A549 (cell line): ENCODE measurements around the gene FAM174C. TPM values are rescaled to one million over a fixed set of nuclear protein-coding genes. Genes with fewer than 3 reads are reported as not detected.

ENCODE experiments used
- ATAC-seq, 2 experiments: fragments of 200-7000 bp in 1 of 2; fragments of >200 bp in 1 of 2; cut with Nextera tagmentation in 1 of 2; cut with Tn5 transposase in 1 of 2; 3 replicates each; pipeline versions ENCODE4 v1.8.0 to v1.9.1; 2018 to 2020; ENCODE audit warnings: mild to moderate bottlenecking in 1 of 2, moderate library complexity in 1 of 2
- CTCF ChIA-PET: fragments of 300-600 bp; sonication (Branson Sonifier 250); formaldehyde crosslinking; extraction: SDS; loops from one replicate; lab custom pipeline; 2021; ENCODE audit warnings: antibody characterized with exemption, inconsistent platforms; lab: Yijun Ruan, JAX
- POLR2A ChIA-PET: fragments of 350-600 bp; formaldehyde crosslinking; extraction: SDS; loops from one replicate; lab custom pipeline; 2021; ENCODE audit warnings: antibody characterized with exemption, inconsistent platforms; lab: Yijun Ruan, JAX
- DNase-seq, 2 experiments: peaks; one replicate each; pipeline versions ENCODE4 v3.0.0 to v3.0.0-alpha.2; 2011 to 2016; ENCODE audit warnings: low read depth in 1 of 2, low spot score in 1 of 2
- FAIRE-seq: peaks from 2 replicates; lab custom pipeline; 2011; peaks lifted over from hg19 to GRCh38; lab: Jason Lieb, UNC
- H3K27ac ChIP-seq, 2 experiments: fragments of >200 bp; sonication (Bioruptor Twin); formaldehyde crosslinking; 3 replicates each; pipeline ENCODE4 v1.5.1; 2016 to 2017
- H3K4me1 ChIP-seq: fragments of >200 bp; sonication (Bioruptor Twin); formaldehyde crosslinking; 3 replicates; pipeline ENCODE4 v1.6.1; 2016
- H3K4me2 ChIP-seq: fragments of >200 bp; sonication (Bioruptor Twin); formaldehyde crosslinking; 3 replicates; pipeline ENCODE4 v1.6.1; 2016
- H3K4me3 ChIP-seq: fragments of >200 bp; sonication (Bioruptor Twin); formaldehyde crosslinking; 3 replicates; pipeline ENCODE4 v1.5.1; 2016
- H3K9me3 ChIP-seq: fragments of >200 bp; sonication (Bioruptor Twin); formaldehyde crosslinking; 3 replicates; pipeline ENCODE4 v1.6.1; 2016
- BHLHE40 ChIP-seq: IDR thresholded peaks from 2 replicates; pipeline ENCODE4 v1.6.1; 2012; ENCODE audit warnings: low read depth, low read length, inconsistent platforms
- EHF ChIP-seq: fragments of 250-450 bp; sonication (Bioruptor Pico); IDR thresholded peaks from 2 replicates; pipeline ENCODE4 v1.5.0; 2020; ENCODE audit warnings: mild to moderate bottlenecking
- EP300 ChIP-seq, 2 experiments: fragments of >200 bp; sonication (Bioruptor Twin); formaldehyde crosslinking; IDR thresholded peaks; 2 replicates in 1 of 2; 3 replicates in 1 of 2; pipeline ENCODE4 v1.6.1; 2016 to 2017
- ESRRA ChIP-seq: fragments of 150-350 bp; IDR thresholded peaks from 2 replicates; pipeline ENCODE4 v1.6.1; 2014; ENCODE audit warnings: mild to moderate bottlenecking, low read length, borderline replicate concordance
- FOSB ChIP-seq: fragments of 250-450 bp; sonication (Bioruptor Pico); IDR thresholded peaks from 2 replicates; pipeline ENCODE4 v1.5.0; 2020; ENCODE audit warnings: mild to moderate bottlenecking, moderate library complexity
- FOSL2 ChIP-seq, 2 experiments: fragments of 450-650 bp in 1 of 2; fragments of >200 bp in 1 of 2; sonication (Bioruptor Twin) in 1 of 2; formaldehyde crosslinking; IDR thresholded peaks; 2 replicates each; pipeline versions ENCODE4 v1.5.0 to v1.6.1; 2016 to 2020; ENCODE audit warnings: mild to moderate bottlenecking in 1 of 2, moderate library complexity in 1 of 2
- HDAC2 ChIP-seq: fragments of 200-600 bp; sonication (generic); IDR thresholded peaks from 2 replicates; pipeline ENCODE4 v1.6.1; 2016
- HEYL ChIP-seq: fragments of 250-450 bp; sonication (Bioruptor Pico); IDR thresholded peaks from 2 replicates; pipeline ENCODE4 v1.8.0; 2021; ENCODE audit warnings: mild to moderate bottlenecking, moderate library complexity
- HOXB13 ChIP-seq: fragments of 250-450 bp; sonication (Bioruptor Pico); IDR thresholded peaks from 2 replicates; pipeline ENCODE4 v1.5.0; 2020; ENCODE audit warnings: low read depth, mild to moderate bottlenecking, moderate library complexity
- KDM1A ChIP-seq: fragments of 200-600 bp; sonication (generic); IDR thresholded peaks from 2 replicates; pipeline ENCODE4 v1.6.1; 2016; ENCODE audit warnings: low read depth, mild to moderate bottlenecking
- NPAS2 ChIP-seq: fragments of 250-450 bp; sonication (Bioruptor Pico); IDR thresholded peaks from 2 replicates; pipeline ENCODE4 v1.8.0; 2022; ENCODE audit warnings: mild to moderate bottlenecking, moderate library complexity, borderline replicate concordance
- NR3C1 ChIP-seq: fragments of >200 bp; sonication (Bioruptor Twin); formaldehyde crosslinking; IDR thresholded peaks from 3 replicates; pipeline ENCODE4 v1.6.1; 2017
- PHF8 ChIP-seq: fragments of 200-600 bp; sonication (generic); IDR thresholded peaks from 2 replicates; pipeline ENCODE4 v1.6.1; 2016; ENCODE audit warnings: low read depth, mild to moderate bottlenecking, antibody characterized with exemption, moderate library complexity, borderline replicate concordance
- POLR2A ChIP-seq: IDR thresholded peaks from 2 replicates; pipeline ENCODE4 v1.6.1; 2012; ENCODE audit warnings: mild to moderate bottlenecking, low read length
- RFX5 ChIP-seq: fragments of 450-650 bp; IDR thresholded peaks from 2 replicates; pipeline ENCODE4 v1.7.1; 2014; ENCODE audit warnings: antibody characterized with exemption, mild to moderate bottlenecking, moderate library complexity
- SMC3 ChIP-seq: fragments of >200 bp; sonication (Bioruptor Twin); formaldehyde crosslinking; IDR thresholded peaks from 3 replicates; pipeline ENCODE4 v1.6.1; 2018; ENCODE audit warnings: inconsistent platforms
- TFCP2L1 ChIP-seq: fragments of 250-450 bp; sonication (Bioruptor Pico); IDR thresholded peaks from 2 replicates; pipeline ENCODE4 v1.5.0; 2021; ENCODE audit warnings: mild to moderate bottlenecking
- ZFP36 ChIP-seq: fragments of 450-650 bp; IDR thresholded peaks from 2 replicates; pipeline ENCODE4 v1.6.1; 2014; ENCODE audit warnings: borderline replicate concordance; ENCODE audit not compliant: partially characterized antibody
- WGBS: methylation state at CpG from one replicate; pipeline ENCODE4 v1.1.6; 2017; ENCODE audit errors: missing lambda C conversion rate; 5-methylcytosine and 5-hydroxymethylcytosine counted together
- polyA plus RNA-seq, 4 experiments: library from polyadenylated mRNA; depleted of rRNA in 3 of 4; stranded (reverse); fragments of >200 nt; fragmentation: RNase III in 1 of 4; extraction: RNeasy Plus Mini Kit Qiagen cat#74134 plus additional on column Dnase treatment in 1 of 4; gene quantifications; 2 replicates in 3 of 4; 3 replicates in 1 of 4; pipeline ENCODE4 v1.2.3, GENCODE V29; 2011 to 2017
- TF ChIP-seq, protein P1 (sequence below): fragments of 250-450 bp; sonication (Bioruptor Pico); IDR thresholded peaks from 2 replicates; pipeline ENCODE4 v1.5.0; 2021; ENCODE audit warnings: mild to moderate bottlenecking, moderate library complexity, borderline replicate concordance
- TF ChIP-seq, protein P2 (sequence below): fragments of >200 bp; sonication (Bioruptor Twin); formaldehyde crosslinking; IDR thresholded peaks from 3 replicates; pipeline ENCODE4 v1.6.1; 2016
- TF ChIP-seq, protein P3 (sequence below): IDR thresholded peaks from 2 replicates; pipeline ENCODE4 v1.6.1; 2012; ENCODE audit warnings: low read depth, borderline replicate concordance
- TF ChIP-seq, protein P4 (sequence below): fragments of 250-450 bp; sonication (Bioruptor Pico); IDR thresholded peaks from 2 replicates; pipeline ENCODE4 v1.5.0; 2020; ENCODE audit warnings: low read depth, mild to moderate bottlenecking, moderate library complexity
- TF ChIP-seq, protein P5 (sequence below): fragments of >200 bp; sonication (Bioruptor Twin); formaldehyde crosslinking; IDR thresholded peaks from 3 replicates; pipeline ENCODE4 v1.5.1; 2016
- TF ChIP-seq, protein P6 (sequence below): IDR thresholded peaks from 2 replicates; pipeline ENCODE4 v1.6.1; 2012

Gene FAM174C
- polyA plus RNA-seq, 2 of the 4 experiments (the other 2 are of a cell fraction) = 24.8 to 37.1 TPM

DNA sequence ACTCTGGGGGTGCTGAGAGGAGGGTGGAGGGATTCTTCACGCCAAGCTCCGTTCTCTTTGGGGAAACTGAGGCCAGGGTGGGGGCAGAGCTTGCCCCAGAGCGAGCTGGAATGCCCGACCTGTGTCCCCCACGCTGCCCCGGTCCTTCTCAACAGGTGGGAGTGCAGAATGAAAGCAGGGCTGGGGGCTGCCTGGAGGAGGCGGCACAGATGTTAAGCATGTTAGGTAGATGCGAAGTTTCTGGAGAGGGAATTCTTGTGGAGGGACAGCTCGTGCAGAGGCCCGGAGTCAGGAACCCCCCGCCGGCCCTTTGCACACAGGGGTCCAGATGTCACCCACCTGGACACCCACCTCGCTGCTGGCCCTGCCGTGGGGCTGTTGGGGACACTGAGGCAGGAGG is 19.4 kb downstream of the FAM174C start:
- TF ChIP-seq ZFP36 = peak; percentile 89
- TF ChIP-seq PHF8 = no peak
- TF ChIP-seq FOSB (CRISPR knock-in tag) = no peak
- CTCF ChIA-PET = no interaction called here
- H3K4me1 ChIP-seq = peaks cover 23% of the 10 kb centered on the region
- no peak overlapping the region for H3K4me3 ChIP-seq
- no peak for DNase-seq
- no peak overlapping the region for H3K27ac ChIP-seq
- FAIRE-seq = no peak
- 45% methylated on average over 12 of the region's 14 CpGs for WGBS
- ATAC-seq = no peak
- no peaks in the 10 kb centered on the region for H3K9me3 ChIP-seq
- H3K4me2 ChIP-seq = 0 out of 3 replicates have a peak overlapping the region, but pooled peaks have one; percentile 91
- POLR2A ChIA-PET = no interaction called here

DNA sequence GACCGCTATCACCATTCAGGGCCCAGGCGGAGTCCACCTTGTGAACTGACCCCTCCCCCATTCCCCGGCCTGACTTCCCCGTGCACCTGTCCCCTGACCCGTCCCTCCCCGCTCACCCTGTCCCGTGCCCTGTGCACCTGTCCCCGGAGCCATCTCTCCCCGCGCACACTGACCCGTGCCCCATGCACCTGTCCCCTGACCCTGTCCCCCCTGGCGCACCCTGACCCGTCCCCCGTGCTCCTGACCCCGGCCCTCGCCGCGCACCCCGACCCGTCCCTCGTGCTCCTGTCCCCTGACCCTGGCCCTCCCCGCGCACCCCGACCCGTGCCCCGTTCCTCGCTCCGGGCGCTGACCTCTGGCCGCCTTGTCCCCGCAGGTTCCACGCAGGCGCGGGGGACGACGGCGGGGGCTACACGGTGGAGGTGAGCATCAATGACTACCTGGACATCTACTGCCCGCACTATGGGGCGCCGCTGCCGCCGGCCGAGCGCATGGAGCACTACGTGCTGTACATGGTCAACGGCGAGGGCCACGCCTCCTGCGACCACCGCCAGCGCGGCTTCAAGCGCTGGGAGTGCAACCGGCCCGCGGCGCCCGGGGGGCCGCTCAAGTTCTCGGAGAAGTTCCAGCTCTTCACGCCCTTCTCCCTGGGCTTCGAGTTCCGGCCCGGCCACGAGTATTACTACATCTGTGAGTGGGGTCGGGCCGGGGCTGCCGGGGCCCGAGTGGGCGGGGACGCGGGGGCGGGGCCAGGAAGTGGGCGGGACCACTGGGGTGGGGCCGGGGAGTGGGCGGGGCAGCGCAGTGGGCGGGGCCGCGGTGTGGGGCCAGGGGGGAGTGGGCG is 20.1 kb downstream of the FAM174C start:
- peak overlapping the region in 1 of 2 experiments; percentile 46; a peak in 2 of 6 replicates for H3K27ac ChIP-seq
- ChIA-PET POLR2A (interaction anchor here (0.6 kb wide), 1 partner anchor 27 kb away, joined by 3 read pairs; the partner anchor contains the start of gene CIRBP), CTCF (interaction anchor here (0.6 kb wide), 1 partner anchor 52 kb away, joined by 3 read pairs; no protein-coding TSS in a partner anchor)
- peak overlapping the region; percentile 40 for H3K4me3 ChIP-seq
- ATAC-seq (peak; percentile 22 to 54; a peak in 4 of 6 replicates), FAIRE-seq (no peak), DNase-seq (no peak)
- WGBS = 6% methylated on average over 17 of the region's 82 CpGs
- H3K4me2 ChIP-seq = peak overlapping the region; percentile 91
- no peaks in the 10 kb centered on the region for H3K9me3 ChIP-seq
- TF ChIP-seq HDAC2 (no peak), HOXB13 (CRISPR knock-in tag) (no peak), TFCP2L1 (CRISPR knock-in tag) (no peak), FOSL2 (IDR thresholded peaks at IDR 0.05) (no peak), FOSL2 (CRISPR knock-in tag; IDR thresholded peaks at IDR 0.05) (no peak)
- H3K4me1 ChIP-seq = peaks cover 23% of the 10 kb centered on the region

DNA sequence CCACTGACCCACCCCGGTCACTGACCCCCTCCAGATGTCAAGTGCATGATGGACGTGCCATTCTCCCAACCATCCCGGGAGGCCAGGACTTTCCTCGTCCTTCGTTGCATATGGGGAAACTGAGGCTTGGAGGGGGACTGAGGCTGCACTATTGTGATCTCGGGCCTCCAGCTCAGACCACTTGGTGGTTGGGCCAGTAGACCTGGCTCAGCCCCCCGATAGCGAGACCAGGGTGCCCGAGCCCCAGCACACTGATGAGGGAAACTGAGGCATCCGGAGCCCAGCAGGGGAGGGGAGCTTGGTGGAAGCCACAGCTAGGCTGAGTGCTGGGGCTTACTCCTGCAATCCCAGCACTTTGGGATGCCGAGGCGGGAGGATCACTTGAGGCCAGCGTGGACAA is 20.7 kb downstream of the FAM174C start:
- ChIA-PET POLR2A (no interaction called here), CTCF (interaction anchor here (0.6 to 1.1 kb wide), 5 partner anchors 13 to 51 kb away, joined by 3 to 4 read pairs (median 3); no protein-coding TSS in a partner anchor)
- no peak for FAIRE-seq
- Histone ChIP-seq H3K4me2 (peak overlapping the region; percentile 91; the same call in 2 of the 3 replicates), H3K4me3 (no peak overlapping the region; the same call in 2 of the 3 replicates), H3K9me3 (no peaks in the 10 kb centered on the region), H3K27ac (no peak overlapping the region; a peak in 1 of 6 replicates), H3K4me1 (peaks cover 19% of the 10 kb centered on the region)
- no peak for DNase-seq
- 93% methylated on average over 4 of the region's 13 CpGs for WGBS
- TF ChIP-seq BHLHE40 = no peak
- TF ChIP-seq ESRRA = no peak
- TF ChIP-seq SMC3 = no peak
- TF ChIP-seq, protein P1, sequence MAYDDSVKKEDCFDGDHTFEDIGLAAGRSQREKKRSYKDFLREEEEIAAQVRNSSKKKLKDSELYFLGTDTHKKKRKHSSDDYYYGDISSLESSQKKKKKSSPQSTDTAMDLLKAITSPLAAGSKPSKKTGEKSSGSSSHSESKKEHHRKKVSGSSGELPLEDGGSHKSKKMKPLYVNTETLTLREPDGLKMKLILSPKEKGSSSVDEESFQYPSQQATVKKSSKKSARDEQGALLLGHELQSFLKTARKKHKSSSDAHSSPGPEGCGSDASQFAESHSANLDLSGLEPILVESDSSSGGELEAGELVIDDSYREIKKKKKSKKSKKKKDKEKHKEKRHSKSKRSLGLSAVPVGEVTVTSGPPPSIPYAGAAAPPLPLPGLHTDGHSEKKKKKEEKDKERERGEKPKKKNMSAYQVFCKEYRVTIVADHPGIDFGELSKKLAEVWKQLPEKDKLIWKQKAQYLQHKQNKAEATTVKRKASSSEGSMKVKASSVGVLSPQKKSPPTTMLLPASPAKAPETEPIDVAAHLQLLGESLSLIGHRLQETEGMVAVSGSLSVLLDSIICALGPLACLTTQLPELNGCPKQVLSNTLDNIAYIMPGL (CRISPR knock-in tag) = no peak
- no peak for TF ChIP-seq EHF (CRISPR knock-in tag)
- TF ChIP-seq, protein P2, sequence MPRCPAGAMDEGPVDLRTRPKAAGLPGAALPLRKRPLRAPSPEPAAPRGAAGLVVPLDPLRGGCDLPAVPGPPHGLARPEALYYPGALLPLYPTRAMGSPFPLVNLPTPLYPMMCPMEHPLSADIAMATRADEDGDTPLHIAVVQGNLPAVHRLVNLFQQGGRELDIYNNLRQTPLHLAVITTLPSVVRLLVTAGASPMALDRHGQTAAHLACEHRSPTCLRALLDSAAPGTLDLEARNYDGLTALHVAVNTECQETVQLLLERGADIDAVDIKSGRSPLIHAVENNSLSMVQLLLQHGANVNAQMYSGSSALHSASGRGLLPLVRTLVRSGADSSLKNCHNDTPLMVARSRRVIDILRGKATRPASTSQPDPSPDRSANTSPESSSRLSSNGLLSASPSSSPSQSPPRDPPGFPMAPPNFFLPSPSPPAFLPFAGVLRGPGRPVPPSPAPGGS = no peak
- TF ChIP-seq, protein P3, sequence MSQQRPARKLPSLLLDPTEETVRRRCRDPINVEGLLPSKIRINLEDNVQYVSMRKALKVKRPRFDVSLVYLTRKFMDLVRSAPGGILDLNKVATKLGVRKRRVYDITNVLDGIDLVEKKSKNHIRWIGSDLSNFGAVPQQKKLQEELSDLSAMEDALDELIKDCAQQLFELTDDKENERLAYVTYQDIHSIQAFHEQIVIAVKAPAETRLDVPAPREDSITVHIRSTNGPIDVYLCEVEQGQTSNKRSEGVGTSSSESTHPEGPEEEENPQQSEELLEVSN = no peak
- TF ChIP-seq NR3C1 = no peak
- TF ChIP-seq NPAS2 (CRISPR knock-in tag) = no peak
- no peak for TF ChIP-seq EP300 (IDR thresholded peaks at IDR 0.05)
- no peak for TF ChIP-seq HEYL
- TF ChIP-seq, protein P4, sequence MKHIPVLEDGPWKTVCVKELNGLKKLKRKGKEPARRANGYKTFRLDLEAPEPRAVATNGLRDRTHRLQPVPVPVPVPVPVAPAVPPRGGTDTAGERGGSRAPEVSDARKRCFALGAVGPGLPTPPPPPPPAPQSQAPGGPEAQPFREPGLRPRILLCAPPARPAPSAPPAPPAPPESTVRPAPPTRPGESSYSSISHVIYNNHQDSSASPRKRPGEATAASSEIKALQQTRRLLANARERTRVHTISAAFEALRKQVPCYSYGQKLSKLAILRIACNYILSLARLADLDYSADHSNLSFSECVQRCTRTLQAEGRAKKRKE (CRISPR knock-in tag) = no peak
- no peak for TF ChIP-seq RFX5
- TF ChIP-seq, protein P5, sequence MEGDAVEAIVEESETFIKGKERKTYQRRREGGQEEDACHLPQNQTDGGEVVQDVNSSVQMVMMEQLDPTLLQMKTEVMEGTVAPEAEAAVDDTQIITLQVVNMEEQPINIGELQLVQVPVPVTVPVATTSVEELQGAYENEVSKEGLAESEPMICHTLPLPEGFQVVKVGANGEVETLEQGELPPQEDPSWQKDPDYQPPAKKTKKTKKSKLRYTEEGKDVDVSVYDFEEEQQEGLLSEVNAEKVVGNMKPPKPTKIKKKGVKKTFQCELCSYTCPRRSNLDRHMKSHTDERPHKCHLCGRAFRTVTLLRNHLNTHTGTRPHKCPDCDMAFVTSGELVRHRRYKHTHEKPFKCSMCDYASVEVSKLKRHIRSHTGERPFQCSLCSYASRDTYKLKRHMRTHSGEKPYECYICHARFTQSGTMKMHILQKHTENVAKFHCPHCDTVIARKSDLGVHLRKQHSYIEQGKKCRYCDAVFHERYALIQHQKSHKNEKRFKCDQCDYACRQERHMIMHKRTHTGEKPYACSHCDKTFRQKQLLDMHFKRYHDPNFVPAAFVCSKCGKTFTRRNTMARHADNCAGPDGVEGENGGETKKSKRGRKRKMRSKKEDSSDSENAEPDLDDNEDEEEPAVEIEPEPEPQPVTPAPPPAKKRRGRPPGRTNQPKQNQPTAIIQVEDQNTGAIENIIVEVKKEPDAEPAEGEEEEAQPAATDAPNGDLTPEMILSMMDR = no peak
- TF ChIP-seq, protein P6, sequence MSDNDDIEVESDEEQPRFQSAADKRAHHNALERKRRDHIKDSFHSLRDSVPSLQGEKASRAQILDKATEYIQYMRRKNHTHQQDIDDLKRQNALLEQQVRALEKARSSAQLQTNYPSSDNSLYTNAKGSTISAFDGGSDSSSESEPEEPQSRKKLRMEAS = no peak
- no peak for TF ChIP-seq POLR2A
- no peak for TF ChIP-seq TFCP2L1 (CRISPR knock-in tag)
- TF ChIP-seq KDM1A = no peak
- no peak for ATAC-seq
